Suprapubic skin (tissue), 2 donors: ENCODE measurements around the gene PRDM11.

Experiments used
- EP300 ChIP-seq: sonication (generic); formaldehyde crosslinking; IDR thresholded peaks from one replicate; pipeline ENCODE4 v1.6.1; 2017; ENCODE audit warnings: antibody characterized with exemption
- POLR2A ChIP-seq, 2 donors: fragments of 450-650 bp; IDR thresholded peaks; one replicate each; pipeline ENCODE4 v1.6.1; 2017; ENCODE audit warnings: antibody characterized with exemption in 2 of 2, mild to moderate bottlenecking in 2 of 2, moderate library complexity in 2 of 2

- TF ChIP-seq POLR2A (IDR thresholded peaks at IDR 0.05) (no peak), EP300 (no peak)
These were observed 1.6 kb downstream of the PRDM11 start for GRCh38 chr11:45147891-45148675.
